LoVo (cell line): Measurements from ENCODE around the gene NAB2.
A peak's percentile ranks its signal among the peaks of the same experiment; 100 is the strongest.
"Not testable (repeated sequence)": the region's sequence is repeated elsewhere in the genome, so short reads cannot be mapped to it uniquely, and the experiment has no call there.

ENCODE experiments used
- DNase-seq: peaks from one replicate; pipeline ENCODE4 v3.0.0-alpha.2; 2016; ENCODE audit warnings: low spot score

NAB2 gene

GRCh38 chr12:57111031-57111734 is 22.3 kb downstream of the NAB2 start, which contains the start of gene STAT6:
TSS of gene STAT6 (minus strand) at chr12:57111362. CDS start at chr12:57108278, 3,084 bp downstream.
- peak; percentile 85 for DNase-seq

- DNase-seq = no peak
Measured at GRCh38 chr12:57112492-57113294, 23.8 kb downstream of the NAB2 start.

GRCh38 chr12:57116580-57117281 is 27.8 kb downstream of the NAB2 start:
- no peak for DNase-seq

- no peak for DNase-seq
Measured at GRCh38 chr12:57118711-57119271, 29.9 kb downstream of the NAB2 start.

GRCh38 chr12:57119294-57120085 is 30.6 kb downstream of the NAB2 start:
- DNase-seq = no peak

- DNase-seq = not testable (repeated sequence)
Measured at GRCh38 chr12:57120718-57121117, 31.8 kb downstream of the NAB2 start.

GRCh38 chr12:57123813-57124212 is 34.9 kb downstream of the NAB2 start:
- no peak for DNase-seq

GRCh38 chr12:57124261-57124877 is 35.5 kb downstream of the NAB2 start:
- DNase-seq = peak; percentile 87

GRCh38 chr12:57126061-57126460 is 37.1 kb downstream of the NAB2 start:
- DNase-seq = no peak

GRCh38 chr12:57126561-57126960 is 37.6 kb downstream of the NAB2 start:
- DNase-seq = no peak

- peak; percentile 92 for DNase-seq
Measured at GRCh38 chr12:57127101-57127725, 38.3 kb downstream of the NAB2 start.

- peak; percentile 92 for DNase-seq
Measured at GRCh38 chr12:57127726-57128518, 39.0 kb downstream of the NAB2 start, which contains the start of gene LRP1. TSS of gene LRP1 (plus strand) at chr12:57128483. CDS start at chr12:57128965, 482 bp downstream.

- DNase-seq = no peak
Measured at GRCh38 chr12:57128519-57129247, 39.8 kb downstream of the NAB2 start.

- DNase-seq = no peak
Measured at GRCh38 chr12:57129321-57129842, 40.5 kb downstream of the NAB2 start.

- DNase-seq = no peak
Measured at GRCh38 chr12:57129889-57130288, 41.0 kb downstream of the NAB2 start.

GRCh38 chr12:57130941-57131340 is 42.0 kb downstream of the NAB2 start:
- DNase-seq = no peak

GRCh38 chr12:57131896-57132744 is 43.2 kb downstream of the NAB2 start:
- DNase-seq = no peak
